OCI-LY7 (cell line): ENCODE measurements around the gene PSENEN. TPM values are rescaled to one million over a fixed set of nuclear protein-coding genes. Genes with fewer than 3 reads are reported as not detected.

ENCODE experiments used
- BruUV-seq: library from RNA; stranded (reverse); fragments of 400-500 nt; replicated peaks from 2 replicates; lab custom pipeline; 2021; lab: Mats Ljungman, UMichigan
- CTCF ChIA-PET: fragments of 300-600 bp; sonication (Branson Sonifier 250); formaldehyde crosslinking; loops from one replicate; lab custom pipeline; 2022; ENCODE audit warnings: antibody characterized with exemption; ENCODE audit not compliant: unreplicated experiment; lab: Charles Lee
- POLR2A ChIA-PET: fragments of 300-600 bp; sonication (Branson Sonifier 250); formaldehyde crosslinking; loops from one replicate; lab custom pipeline; 2022; ENCODE audit warnings: antibody characterized with exemption; lab: Charles Lee
- DNase-seq: peaks from one replicate; pipeline ENCODE4 v3.0.0-alpha.2; 2015; ENCODE audit warnings: low spot score
- H2AFZ ChIP-seq: fragments of 200-600 bp; sonication (generic), shearing (Covaris generic); 2 replicates; pipeline ENCODE4 v1.6.1; 2014; ENCODE audit warnings: mild to moderate bottlenecking, antibody characterized with exemption, low read length, moderate library complexity
- H3K27ac ChIP-seq: fragments of 200-600 bp; sonication (generic); 2 replicates; pipeline ENCODE4 v1.5.1; 2014; ENCODE audit warnings: mixed run types, low read depth, mild to moderate bottlenecking, moderate library complexity, low read length, inconsistent platforms; ENCODE audit not compliant: poor library complexity, severe bottlenecking
- H3K36me3 ChIP-seq: fragments of 200-600 bp; sonication (generic); 2 replicates; pipeline ENCODE4 v1.6.1; 2014; ENCODE audit warnings: mild to moderate bottlenecking, antibody characterized with exemption, low read length, moderate library complexity, mixed read lengths; ENCODE audit not compliant: insufficient read depth
- H3K4me1 ChIP-seq: fragments of 200-600 bp; sonication (generic); 2 replicates; pipeline ENCODE4 v1.5.1; 2014; ENCODE audit warnings: mild to moderate bottlenecking, low read length; ENCODE audit not compliant: insufficient read depth, poor library complexity, severe bottlenecking
- H3K4me2 ChIP-seq: fragments of 200-600 bp; sonication (generic); 2 replicates; pipeline ENCODE4 v1.6.1; 2014; ENCODE audit warnings: mild to moderate bottlenecking, low read length
- H3K4me3 ChIP-seq: fragments of 200-600 bp; sonication (generic); 2 replicates; pipeline ENCODE4 v1.5.1; 2014; ENCODE audit warnings: mild to moderate bottlenecking, low read depth, low read length; ENCODE audit not compliant: poor library complexity, severe bottlenecking
- H3K79me2 ChIP-seq: fragments of 200-600 bp; sonication (generic); 2 replicates; pipeline ENCODE4 v1.6.1; 2016; ENCODE audit warnings: low read depth, mild to moderate bottlenecking, low read length, moderate library complexity, mixed read lengths; ENCODE audit not compliant: insufficient read depth
- H3K9me2 ChIP-seq: fragments of 200-600 bp; sonication (generic); 2 replicates; pipeline ENCODE4 v1.6.1; 2016; ENCODE audit warnings: mild to moderate bottlenecking, low read length, mixed read lengths; ENCODE audit not compliant: insufficient read depth
- H3K9me3 ChIP-seq: fragments of 200-600 bp; sonication (generic); 2 replicates; pipeline ENCODE4 v1.6.1; 2014; ENCODE audit warnings: mild to moderate bottlenecking, mixed run types, low read length, mixed read lengths
- H4K20me1 ChIP-seq: fragments of 200-600 bp; sonication (generic); 2 replicates; pipeline ENCODE4 v1.6.1; 2014; ENCODE audit warnings: mild to moderate bottlenecking, antibody characterized with exemption, low read length, moderate library complexity, mixed read lengths; ENCODE audit not compliant: insufficient read depth
- CTCF ChIP-seq: fragments of 200-600 bp; sonication (generic); conservative IDR thresholded peaks from 2 replicates; pipeline ENCODE4 v1.5.1; 2014; ENCODE audit warnings: mild to moderate bottlenecking, antibody characterized with exemption, low read length, moderate library complexity, mixed read lengths
- EZH2phosphoT487 ChIP-seq: fragments of 200-600 bp; sonication (generic); IDR thresholded peaks from 2 replicates; pipeline ENCODE4 v1.6.1; 2018; ENCODE audit warnings: low read depth, borderline replicate concordance, mild to moderate bottlenecking, mixed run types, antibody characterized with exemption, low read length, moderate library complexity, mixed read lengths
- intact Hi-C: fragments of 100-400 bp; cut with micrococcal nuclease; formaldehyde crosslinking; loops from one replicate; pipeline ENCODE4 v1.10.0; 2022; ENCODE audit not compliant: unreplicated experiment
- total RNA-seq, 2 experiments: library from RNA; depleted of rRNA in 1 of 2; stranded (reverse); fragments of >200 nt in 1 of 2; shearing (Covaris generic) in 1 of 2; gene quantifications; 2 replicates each; pipeline ENCODE4 v1.2.3, GENCODE V29; 2014 to 2022

PSENEN gene
- total RNA-seq, 2 experiments from 2014 or later, result 25.7 to 51.0 TPM

GRCh38 chr19:35712567-35713505 is 32.6 kb upstream of the PSENEN start:
- ChIA-PET POLR2A (no interaction called here), CTCF (no interaction called here)
- no peaks in the 10 kb centered on the region for H3K9me2 ChIP-seq
- BruUV-seq, result no TSS peak
- TF ChIP-seq EZH2phosphoT487 (no peak), CTCF (no peak)
- DNase-seq, result no peak
- no peak overlapping the region for H3K27ac ChIP-seq
- no peak overlapping the region for H3K4me2 ChIP-seq
- H4K20me1 ChIP-seq, result no peaks in the 10 kb centered on the region
- peaks cover 61% of the 10 kb centered on the region for H3K4me1 ChIP-seq
- intact Hi-C loops, result no loop called here
- no peaks in the 10 kb centered on the region for H3K36me3 ChIP-seq
- H2AFZ ChIP-seq, result no peak overlapping the region
- no peaks in the 10 kb centered on the region for H3K9me3 ChIP-seq
- H3K79me2 ChIP-seq, result no peaks in the 10 kb centered on the region
- H3K4me3 ChIP-seq, result no peak overlapping the region

GRCh38 chr19:35713506-35713850 is 32.0 kb upstream of the PSENEN start:
- CTCF ChIA-PET, result no interaction called here
- TF ChIP-seq CTCF (no peak), EZH2phosphoT487 (no peak)
- H3K4me3 ChIP-seq, result no peak overlapping the region
- no peaks in the 10 kb centered on the region for H3K9me2 ChIP-seq
- no peak overlapping the region for H3K27ac ChIP-seq
- no peak overlapping the region for H3K4me2 ChIP-seq
- POLR2A ChIA-PET, result no interaction called here
- no peaks in the 10 kb centered on the region for H3K36me3 ChIP-seq
- DNase-seq, result no peak
- peaks cover 4% of the 10 kb centered on the region for H3K79me2 ChIP-seq
- no peaks in the 10 kb centered on the region for H4K20me1 ChIP-seq
- intact Hi-C loops, result no loop called here
- no TSS peak for BruUV-seq
- no peaks in the 10 kb centered on the region for H3K9me3 ChIP-seq
- no peak overlapping the region for H2AFZ ChIP-seq
- H3K4me1 ChIP-seq, result peaks cover 61% of the 10 kb centered on the region
